Measurements from ENCODE around the gene PPP6C. TPM values are rescaled to one million over a fixed set of nuclear protein-coding genes. Genes with fewer than 3 reads are reported as not detected.
"Not testable (repeated sequence)": the region's sequence is repeated elsewhere in the genome, so short reads cannot be mapped to it uniquely, and the experiment has no call there.

The PPP6C gene
- 36.5 and 40.9 TPM in 2 replicates for total RNA-seq

- Histone ChIP-seq H3K4me2 (ENCODE audit: insufficient read depth, low read length) (peak within 1 kb of the TSS; percentile 95), H2AFZ (ENCODE audit: low read length) (peak within 1 kb of the TSS; percentile 99), H3K9me3 (ENCODE audit: low read depth, low read length) (no peaks in the 10 kb centered on the region), H3K4me3 (ENCODE audit: insufficient read depth, low read length) (peak within 1 kb of the TSS; percentile 99), H4K20me1 (ENCODE audit: insufficient read depth, low read length) (peaks cover 11% of the 10 kb centered on the region), H3K79me2 (ENCODE audit: insufficient read depth, low read length) (peaks cover 62% of the 10 kb centered on the region), H3K4me1 (ENCODE audit: insufficient read depth, low read length) (peaks cover 24% of the 10 kb centered on the region), H3K36me3 (ENCODE audit: insufficient read depth, low read length) (no peaks in the 10 kb centered on the region), H3K27ac (ENCODE audit: low read depth, low read length) (peak within 1 kb of the TSS; percentile 93), H3K27me3 (ENCODE audit: insufficient read depth, low read length) (no peaks in the 10 kb centered on the region)
- TF ChIP-seq CTCF (IDR thresholded peaks at IDR 0.05; ENCODE audit: extremely low read depth, low read depth, low read length), result peak; percentile 61
- DNase-seq (ENCODE audit: insufficient read length, low spot score, missing footprints), result peak; percentile 99
These were observed at the start of gene PPP6C for GRCh38 chr9:125189361-125190289. TSS of gene PPP6C (minus strand) at chr9:125189803. CDS start at chr9:125189718, 85 bp downstream.

GRCh38 chr9:125238915-125239446 is 49.4 kb upstream of the PPP6C start:
- peak overlapping the region; percentile 79 for H3K4me2 ChIP-seq (ENCODE audit: insufficient read depth, low read length)
- H3K9me3 ChIP-seq (ENCODE audit: low read depth, low read length), result no peaks in the 10 kb centered on the region
- H3K4me1 ChIP-seq (ENCODE audit: insufficient read depth, low read length), result peaks cover 50% of the 10 kb centered on the region
- H3K27ac ChIP-seq (ENCODE audit: low read depth, low read length), result peak overlapping the region; percentile 20
- H2AFZ ChIP-seq (ENCODE audit: low read length), result no peak overlapping the region
- no peak for DNase-seq (ENCODE audit: insufficient read length, low spot score, missing footprints)
- peaks cover 66% of the 10 kb centered on the region for H3K79me2 ChIP-seq (ENCODE audit: insufficient read depth, low read length)
- peaks cover 59% of the 10 kb centered on the region for H3K36me3 ChIP-seq (ENCODE audit: insufficient read depth, low read length)
- H3K27me3 ChIP-seq (ENCODE audit: insufficient read depth, low read length), result no peaks in the 10 kb centered on the region
- peaks cover 62% of the 10 kb centered on the region for H4K20me1 ChIP-seq (ENCODE audit: insufficient read depth, low read length)
- no peak for TF ChIP-seq CTCF (IDR thresholded peaks at IDR 0.05; ENCODE audit: extremely low read depth, low read depth, low read length)
- peak overlapping the region; percentile 93 for H3K4me3 ChIP-seq (ENCODE audit: insufficient read depth, low read length)

- Histone ChIP-seq H3K27ac (ENCODE audit: low read depth, low read length) (peak overlapping the region; percentile 20), H3K79me2 (ENCODE audit: insufficient read depth, low read length) (peaks cover 66% of the 10 kb centered on the region)
These were observed 48.7 kb upstream of the PPP6C start for GRCh38 chr9:125238127-125238914.

GRCh38 chr9:125236520-125237159 is 47.0 kb upstream of the PPP6C start:
- not testable (repeated sequence) for DNase-seq (ENCODE audit: insufficient read length, low spot score, missing footprints); H3K9me3 ChIP-seq (ENCODE audit: low read depth, low read length); H2AFZ ChIP-seq (ENCODE audit: low read length); H3K27me3 ChIP-seq (ENCODE audit: insufficient read depth, low read length)
- Histone ChIP-seq H3K36me3 (ENCODE audit: insufficient read depth, low read length) (peaks cover 66% of the 10 kb centered on the region), H3K4me3 (ENCODE audit: insufficient read depth, low read length) (peak overlapping the region; percentile 49), H3K27ac (ENCODE audit: low read depth, low read length) (peak overlapping the region; percentile 40), H3K4me1 (ENCODE audit: insufficient read depth, low read length) (peaks cover 49% of the 10 kb centered on the region), H4K20me1 (ENCODE audit: insufficient read depth, low read length) (peaks cover 62% of the 10 kb centered on the region), H3K4me2 (ENCODE audit: insufficient read depth, low read length) (peak overlapping the region; percentile 79), H3K79me2 (ENCODE audit: insufficient read depth, low read length) (peaks cover 60% of the 10 kb centered on the region)

More at GRCh38 chr9:125238127-125238914, 48.7 kb upstream of the PPP6C start:
- H2AFZ ChIP-seq (ENCODE audit: low read length), result no peak overlapping the region
- H3K4me2 ChIP-seq (ENCODE audit: insufficient read depth, low read length), result peak overlapping the region; percentile 79
- TF ChIP-seq CTCF (IDR thresholded peaks at IDR 0.05; ENCODE audit: extremely low read depth, low read depth, low read length), result no peak
- peak overlapping the region; percentile 93 for H3K4me3 ChIP-seq (ENCODE audit: insufficient read depth, low read length)
- H3K4me1 ChIP-seq (ENCODE audit: insufficient read depth, low read length), result peaks cover 49% of the 10 kb centered on the region
- H4K20me1 ChIP-seq (ENCODE audit: insufficient read depth, low read length), result peaks cover 62% of the 10 kb centered on the region
- no peak for DNase-seq (ENCODE audit: insufficient read length, low spot score, missing footprints)
- H3K27me3 ChIP-seq (ENCODE audit: insufficient read depth, low read length), result no peaks in the 10 kb centered on the region
- H3K9me3 ChIP-seq (ENCODE audit: low read depth, low read length), result no peaks in the 10 kb centered on the region
- H3K36me3 ChIP-seq (ENCODE audit: insufficient read depth, low read length), result peaks cover 59% of the 10 kb centered on the region

All from osteoblast (primary cell).